GM19023 (cell line): ENCODE results near the gene CHORDC1.
"Not testable (repeated sequence)": the region's sequence is repeated elsewhere in the genome, so short reads cannot be mapped to it uniquely, and the experiment has no call there.

Source experiments
- ATAC-seq: cut with Tn5 transposase; IDR thresholded peaks from one replicate; pipeline ENCODE4 v1.9.1; 2021; ENCODE audit warnings: mild to moderate bottlenecking, moderate library complexity; ENCODE audit not compliant: unreplicated experiment

The CHORDC1 gene

GRCh38 chr11:90218606-90219005, 4.2 kb downstream of the CHORDC1 start:
- ATAC-seq, result no peak

GRCh38 chr11:90216611-90217010, 6.2 kb downstream of the CHORDC1 start:
- no peak for ATAC-seq

GRCh38 chr11:90213322-90213721, 9.5 kb downstream of the CHORDC1 start:
- ATAC-seq, result no peak

GRCh38 chr11:90208857-90209256, 14.0 kb downstream of the CHORDC1 start:
- no peak for ATAC-seq

GRCh38 chr11:90207992-90208391, 14.9 kb downstream of the CHORDC1 start:
- ATAC-seq, result not testable (repeated sequence)

- peak; percentile 71 for ATAC-seq
These were observed 17.8 kb downstream of the CHORDC1 start for GRCh38 chr11:90204832-90205646.

GRCh38 chr11:90204407-90204806, 18.4 kb downstream of the CHORDC1 start:
- no peak for ATAC-seq

- ATAC-seq, result no peak
These were observed 20.5 kb downstream of the CHORDC1 start for GRCh38 chr11:90202342-90202741.

GRCh38 chr11:90197377-90197776, 25.5 kb downstream of the CHORDC1 start:
- no peak for ATAC-seq

- no peak for ATAC-seq
These were observed 29.8 kb downstream of the CHORDC1 start for GRCh38 chr11:90192869-90193582.

GRCh38 chr11:90189011-90189410, 33.8 kb downstream of the CHORDC1 start:
- no peak for ATAC-seq

- no peak for ATAC-seq
These were observed 35.0 kb downstream of the CHORDC1 start for GRCh38 chr11:90187839-90188238.

- no peak for ATAC-seq
These were observed 42.9 kb downstream of the CHORDC1 start for GRCh38 chr11:90179923-90180322.

GRCh38 chr11:90178751-90179150, 44.1 kb downstream of the CHORDC1 start:
- no peak for ATAC-seq

- no peak for ATAC-seq
These were observed 46.8 kb downstream of the CHORDC1 start for GRCh38 chr11:90176069-90176468.

- ATAC-seq, result no peak
These were observed 51.5 kb downstream of the CHORDC1 start for GRCh38 chr11:90171359-90171758.

GRCh38 chr11:90168571-90168970, 54.3 kb downstream of the CHORDC1 start:
- ATAC-seq, result no peak

GRCh38 chr11:90167704-90168103, 55.1 kb downstream of the CHORDC1 start:
- ATAC-seq, result not testable (repeated sequence)

- not testable (repeated sequence) for ATAC-seq
These were observed 55.8 kb downstream of the CHORDC1 start for GRCh38 chr11:90166982-90167573.
